Measurements from ENCODE around the gene MT1B.

GRCh38 chr16:56611281-56611833 is 40.3 kb upstream of the MT1B start:
- TF ChIP-seq CTCF (IDR thresholded peaks at IDR 0.05; ENCODE audit: low read length) (no peak), EZH2 (IDR thresholded peaks at IDR 0.05; ENCODE audit: borderline replicate concordance, low read length) (no peak)
